Measurements from ENCODE around the gene ZNF281. TPM values are rescaled to one million over a fixed set of nuclear protein-coding genes. Genes with fewer than 3 reads are reported as not detected.
A peak's percentile ranks its signal among the peaks of the same experiment; 100 is the strongest.

ZNF281 gene
- total RNA-seq, 1 donor from 2014 or later, result 36.2 TPM

DNA sequence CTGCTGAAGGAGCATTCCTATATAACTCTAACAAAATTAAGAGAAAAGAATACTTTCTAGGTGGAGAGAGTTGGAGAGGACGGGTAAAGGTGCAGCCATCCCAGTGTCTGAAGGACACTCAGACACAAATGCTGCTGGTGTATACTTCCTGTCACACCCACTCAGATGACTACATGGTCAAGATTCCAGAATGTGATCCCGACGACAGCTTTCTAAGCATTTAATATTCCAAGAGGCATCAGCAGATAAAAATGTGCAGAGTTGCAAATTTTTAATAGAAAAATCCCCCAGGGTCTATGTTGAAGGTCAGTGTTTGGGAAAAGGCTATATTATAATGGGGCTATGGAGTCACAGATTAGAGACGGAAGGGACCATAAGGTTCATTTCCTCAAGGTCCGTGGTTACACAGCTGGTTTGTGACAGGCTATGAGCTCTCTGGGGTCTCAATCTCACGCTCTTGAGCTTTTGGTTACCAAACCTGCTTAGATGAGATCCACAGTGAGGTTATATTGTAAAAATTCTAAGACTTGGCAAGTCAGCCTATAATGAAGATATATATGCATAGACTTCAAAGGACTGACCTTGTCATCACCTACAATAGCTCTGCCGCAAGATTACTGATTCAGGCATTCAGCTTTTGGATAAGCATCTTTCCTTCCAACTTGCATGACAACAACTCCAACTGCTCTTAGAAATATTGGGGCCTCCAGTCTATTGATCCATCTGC, 35.1 kb downstream of the ZNF281 start:
- Mint-ChIP-seq H3K27ac (ENCODE audit: unreplicated experiment) (peak overlapping the region; percentile 28), H3K9me3 (ENCODE audit: unreplicated experiment) (no peaks in the 10 kb centered on the region), H3K4me3 (ENCODE audit: unreplicated experiment) (peak overlapping the region; percentile 81), H3K4me1 (ENCODE audit: low read depth, unreplicated experiment) (peaks cover 43% of the 10 kb centered on the region), H3K27me3 (ENCODE audit: low read depth, unreplicated experiment) (no peaks in the 10 kb centered on the region), H3K36me3 (ENCODE audit: low read depth, unreplicated experiment) (no peaks in the 10 kb centered on the region)
- peak overlapping the region; percentile 56 for H3K9ac ChIP-seq (ENCODE audit: low read length)
- peak overlapping the region; percentile 40 for H3K4me3 ChIP-seq (ENCODE audit: insufficient read depth, low read depth, low read length)
- no peak overlapping the region for H2AFZ ChIP-seq (ENCODE audit: low read depth, low read length)
- peak; percentile 17 for FAIRE-seq
- peak overlapping the region; percentile 73 for H3K4me2 ChIP-seq (ENCODE audit: low read length)
- H4K20me1 ChIP-seq (ENCODE audit: insufficient read depth, low read length), result no peaks in the 10 kb centered on the region
- H3K79me2 ChIP-seq (ENCODE audit: insufficient read depth, low read length), result no peaks in the 10 kb centered on the region
- TF ChIP-seq, protein P1, sequence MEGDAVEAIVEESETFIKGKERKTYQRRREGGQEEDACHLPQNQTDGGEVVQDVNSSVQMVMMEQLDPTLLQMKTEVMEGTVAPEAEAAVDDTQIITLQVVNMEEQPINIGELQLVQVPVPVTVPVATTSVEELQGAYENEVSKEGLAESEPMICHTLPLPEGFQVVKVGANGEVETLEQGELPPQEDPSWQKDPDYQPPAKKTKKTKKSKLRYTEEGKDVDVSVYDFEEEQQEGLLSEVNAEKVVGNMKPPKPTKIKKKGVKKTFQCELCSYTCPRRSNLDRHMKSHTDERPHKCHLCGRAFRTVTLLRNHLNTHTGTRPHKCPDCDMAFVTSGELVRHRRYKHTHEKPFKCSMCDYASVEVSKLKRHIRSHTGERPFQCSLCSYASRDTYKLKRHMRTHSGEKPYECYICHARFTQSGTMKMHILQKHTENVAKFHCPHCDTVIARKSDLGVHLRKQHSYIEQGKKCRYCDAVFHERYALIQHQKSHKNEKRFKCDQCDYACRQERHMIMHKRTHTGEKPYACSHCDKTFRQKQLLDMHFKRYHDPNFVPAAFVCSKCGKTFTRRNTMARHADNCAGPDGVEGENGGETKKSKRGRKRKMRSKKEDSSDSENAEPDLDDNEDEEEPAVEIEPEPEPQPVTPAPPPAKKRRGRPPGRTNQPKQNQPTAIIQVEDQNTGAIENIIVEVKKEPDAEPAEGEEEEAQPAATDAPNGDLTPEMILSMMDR (IDR thresholded peaks at IDR 0.05; ENCODE audit: insufficient read depth, low read depth, low read length), result no peak
- TF ChIP-seq EZH2 (IDR thresholded peaks at IDR 0.05; ENCODE audit: insufficient read depth, low read length), result no peak
- H3K36me3 ChIP-seq (ENCODE audit: insufficient read depth, low read length), result no peaks in the 10 kb centered on the region
- peaks cover 50% of the 10 kb centered on the region for H3K4me1 ChIP-seq (ENCODE audit: insufficient read depth, low read length)
- DNase-seq (ENCODE audit: low read depth), result peak; percentile 55
- no peaks in the 10 kb centered on the region for H3K9me3 ChIP-seq (ENCODE audit: insufficient read depth, low read depth, low read length)
- no peaks in the 10 kb centered on the region for H3K27me3 ChIP-seq (ENCODE audit: insufficient read depth, low read length)
- peak overlapping the region; percentile 45 for H3K27ac ChIP-seq (ENCODE audit: low read depth, low read length)

DNA sequence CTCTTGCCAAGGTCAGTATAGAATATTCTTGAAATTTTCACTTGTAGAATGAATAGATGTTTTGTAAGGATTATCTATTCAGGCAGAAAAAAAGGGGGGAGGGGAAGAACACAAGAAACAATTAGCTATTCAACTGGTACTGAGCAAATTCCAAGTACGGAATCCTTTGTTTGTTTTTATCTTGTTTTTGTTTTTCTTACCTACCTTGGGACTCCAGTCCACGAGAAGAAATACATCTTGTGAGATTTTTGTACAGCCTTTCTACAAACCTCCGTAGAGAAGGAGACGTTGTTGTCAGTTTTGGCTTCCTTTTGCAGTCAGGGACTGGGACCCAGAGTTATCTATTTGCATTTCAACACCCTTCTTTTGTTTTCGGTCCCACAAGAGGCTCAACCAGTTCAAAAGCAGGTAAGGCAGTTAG, 36.0 kb downstream of the ZNF281 start:
- peak overlapping the region; percentile 28 for H3K27ac Mint-ChIP-seq (ENCODE audit: unreplicated experiment)
- FAIRE-seq, result no peak
- Histone ChIP-seq H3K9me3 (ENCODE audit: insufficient read depth, low read depth, low read length) (no peaks in the 10 kb centered on the region), H3K36me3 (ENCODE audit: insufficient read depth, low read length) (no peaks in the 10 kb centered on the region), H3K4me3 (ENCODE audit: insufficient read depth, low read depth, low read length) (peak overlapping the region; percentile 40), H3K4me1 (ENCODE audit: insufficient read depth, low read length) (peaks cover 48% of the 10 kb centered on the region), H3K79me2 (ENCODE audit: insufficient read depth, low read length) (no peaks in the 10 kb centered on the region), H3K9ac (ENCODE audit: low read length) (peak overlapping the region; percentile 56), H2AFZ (ENCODE audit: low read depth, low read length) (peak overlapping the region; percentile 57), H3K27me3 (ENCODE audit: insufficient read depth, low read length) (no peaks in the 10 kb centered on the region), H3K27ac (ENCODE audit: low read depth, low read length) (peak overlapping the region; percentile 45), H4K20me1 (ENCODE audit: insufficient read depth, low read length) (no peaks in the 10 kb centered on the region), H3K4me2 (ENCODE audit: low read length) (peak overlapping the region; percentile 73)
- TF ChIP-seq, protein P1 (IDR thresholded peaks at IDR 0.05; ENCODE audit: insufficient read depth, low read depth, low read length), result no peak
- no peak for TF ChIP-seq EZH2 (IDR thresholded peaks at IDR 0.05; ENCODE audit: insufficient read depth, low read length)
- no peaks in the 10 kb centered on the region for H3K27me3 Mint-ChIP-seq (ENCODE audit: low read depth, unreplicated experiment)
- no peak for DNase-seq (ENCODE audit: low read depth)
- H3K9me3 Mint-ChIP-seq (ENCODE audit: unreplicated experiment), result no peaks in the 10 kb centered on the region
- peak overlapping the region; percentile 81 for H3K4me3 Mint-ChIP-seq (ENCODE audit: unreplicated experiment)
- peaks cover 44% of the 10 kb centered on the region for H3K4me1 Mint-ChIP-seq (ENCODE audit: low read depth, unreplicated experiment)
- H3K36me3 Mint-ChIP-seq (ENCODE audit: low read depth, unreplicated experiment), result no peaks in the 10 kb centered on the region

DNA sequence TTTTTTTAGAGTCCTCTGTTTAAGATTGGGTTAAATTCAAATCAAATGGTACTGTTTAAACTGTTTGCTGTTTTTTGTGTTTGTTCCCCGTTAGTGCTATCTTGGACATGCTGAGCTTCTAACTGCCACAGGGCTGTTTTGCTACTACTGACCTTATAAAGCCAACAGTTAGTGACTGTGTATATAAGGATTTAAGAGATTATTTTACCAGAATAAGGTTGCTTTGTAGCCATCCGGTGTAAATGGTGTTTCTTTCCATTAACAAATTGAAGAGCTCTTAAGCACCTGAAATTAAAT, 37.0 kb downstream of the ZNF281 start:
- Histone ChIP-seq H4K20me1 (ENCODE audit: insufficient read depth, low read length) (no peaks in the 10 kb centered on the region), H3K9ac (ENCODE audit: low read length) (peak overlapping the region; percentile 42), H3K79me2 (ENCODE audit: insufficient read depth, low read length) (no peaks in the 10 kb centered on the region), H3K36me3 (ENCODE audit: insufficient read depth, low read length) (no peaks in the 10 kb centered on the region), H3K9me3 (ENCODE audit: insufficient read depth, low read depth, low read length) (no peaks in the 10 kb centered on the region), H3K27me3 (ENCODE audit: insufficient read depth, low read length) (no peaks in the 10 kb centered on the region), H3K4me3 (ENCODE audit: insufficient read depth, low read depth, low read length) (no peak overlapping the region), H3K4me1 (ENCODE audit: insufficient read depth, low read length) (peaks cover 53% of the 10 kb centered on the region), H3K27ac (ENCODE audit: low read depth, low read length) (peak overlapping the region; percentile 48), H2AFZ (ENCODE audit: low read depth, low read length) (no peak overlapping the region), H3K4me2 (ENCODE audit: low read length) (peak overlapping the region; percentile 67)
- H3K9me3 Mint-ChIP-seq (ENCODE audit: unreplicated experiment), result no peaks in the 10 kb centered on the region
- no peak for FAIRE-seq
- H3K4me3 Mint-ChIP-seq (ENCODE audit: unreplicated experiment), result peak overlapping the region; percentile 54
- peak overlapping the region; percentile 90 for H3K27ac Mint-ChIP-seq (ENCODE audit: unreplicated experiment)
- DNase-seq (ENCODE audit: low read depth), result no peak
- H3K4me1 Mint-ChIP-seq (ENCODE audit: low read depth, unreplicated experiment), result peaks cover 53% of the 10 kb centered on the region
- H3K27me3 Mint-ChIP-seq (ENCODE audit: low read depth, unreplicated experiment), result no peaks in the 10 kb centered on the region
- no peaks in the 10 kb centered on the region for H3K36me3 Mint-ChIP-seq (ENCODE audit: low read depth, unreplicated experiment)
- TF ChIP-seq EZH2 (IDR thresholded peaks at IDR 0.05; ENCODE audit: insufficient read depth, low read length), result no peak
- TF ChIP-seq, protein P1 (IDR thresholded peaks at IDR 0.05; ENCODE audit: insufficient read depth, low read depth, low read length), result no peak
